AML-193 (cell line): ENCODE measurements around the gene PAQR3.

Experiments used
- DNase-seq, 2 experiments: peaks; one replicate each; lab custom pipeline; 2025; lab: John Stamatoyannopoulos, UW

PAQR3 gene

GRCh38 chr4:78938868-78939666, at the start of gene PAQR3:
Gene PAQR3 (minus strand): TSS chr4:78939438. CDS start chr4:78939224, 214 bp downstream.
- DNase-seq: peak; percentile 73 to 74

GRCh38 chr4:78987683-78988082, 48.4 kb upstream of the PAQR3 start:
- no peak for DNase-seq

GRCh38 chr4:78984593-78984992, 45.4 kb upstream of the PAQR3 start:
- DNase-seq: no peak

GRCh38 chr4:78975865-78976264, 36.6 kb upstream of the PAQR3 start:
- no peak for DNase-seq

GRCh38 chr4:78971776-78972175, 32.5 kb upstream of the PAQR3 start:
- peak; percentile 16 to 21 for DNase-seq

- no peak for DNase-seq
Measured at GRCh38 chr4:78971326-78971725, 32.1 kb upstream of the PAQR3 start.

GRCh38 chr4:78962597-78963115, 23.4 kb upstream of the PAQR3 start:
- DNase-seq: no peak

- no peak for DNase-seq
Measured at GRCh38 chr4:78960926-78961325, 21.7 kb upstream of the PAQR3 start.

- no peak for DNase-seq
Measured at GRCh38 chr4:78956975-78957374, 17.7 kb upstream of the PAQR3 start.

- DNase-seq: peak in 1 of 2 experiments; percentile 13
Measured at GRCh38 chr4:78953769-78954666, 14.8 kb upstream of the PAQR3 start.

GRCh38 chr4:78953231-78953630, 14.0 kb upstream of the PAQR3 start:
- DNase-seq: no peak

GRCh38 chr4:78951862-78952472, 12.7 kb upstream of the PAQR3 start:
- DNase-seq: peak; percentile 46 to 47

GRCh38 chr4:78949735-78950134, 10.5 kb upstream of the PAQR3 start:
- DNase-seq: no peak

- DNase-seq: no peak
Measured at GRCh38 chr4:78945651-78946179, 6.5 kb upstream of the PAQR3 start.

GRCh38 chr4:78944381-78944780, 5.1 kb upstream of the PAQR3 start:
- DNase-seq: no peak

- DNase-seq: no peak
Measured at GRCh38 chr4:78940752-78941151, 1.5 kb upstream of the PAQR3 start.

GRCh38 chr4:78939667-78940008, 400 bp upstream of the PAQR3 start:
- DNase-seq: peak in 1 of 2 experiments; percentile 43

GRCh38 chr4:78938474-78938867, 767 bp downstream of the PAQR3 start:
- DNase-seq: peak in 1 of 2 experiments; percentile 35

- DNase-seq: no peak
Measured at GRCh38 chr4:78937837-78938236, 1.4 kb downstream of the PAQR3 start.

GRCh38 chr4:78936989-78937388, 2.2 kb downstream of the PAQR3 start:
- no peak for DNase-seq

- no peak for DNase-seq
Measured at GRCh38 chr4:78930016-78930629, 9.1 kb downstream of the PAQR3 start.

GRCh38 chr4:78928835-78929234, 10.4 kb downstream of the PAQR3 start:
- no peak for DNase-seq
